GM18873 (cell line): Measurements from ENCODE around the gene TAS2R31.
"Not testable (repeated sequence)": the region's sequence is repeated elsewhere in the genome, so short reads cannot be mapped to it uniquely, and the experiment has no call there.

Experiments
- ATAC-seq: cut with Tn5 transposase; IDR thresholded peaks from one replicate; pipeline ENCODE4 v1.9.1; 2021; ENCODE audit warnings: mild to moderate bottlenecking, moderate library complexity, moderate number of reproducible peaks; ENCODE audit not compliant: unreplicated experiment, low FRiP score

The TAS2R31 gene, protein sequence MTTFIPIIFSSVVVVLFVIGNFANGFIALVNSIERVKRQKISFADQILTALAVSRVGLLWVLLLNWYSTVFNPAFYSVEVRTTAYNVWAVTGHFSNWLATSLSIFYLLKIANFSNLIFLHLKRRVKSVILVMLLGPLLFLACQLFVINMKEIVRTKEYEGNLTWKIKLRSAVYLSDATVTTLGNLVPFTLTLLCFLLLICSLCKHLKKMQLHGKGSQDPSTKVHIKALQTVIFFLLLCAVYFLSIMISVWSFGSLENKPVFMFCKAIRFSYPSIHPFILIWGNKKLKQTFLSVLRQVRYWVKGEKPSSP

GRCh38 chr12:11031307-11031706 lies at the start of gene TAS2R31:
Gene TAS2R31 (minus strand): TSS chr12:11031407. CDS start chr12:11031335, 72 bp downstream.
- ATAC-seq: no peak

DNA sequence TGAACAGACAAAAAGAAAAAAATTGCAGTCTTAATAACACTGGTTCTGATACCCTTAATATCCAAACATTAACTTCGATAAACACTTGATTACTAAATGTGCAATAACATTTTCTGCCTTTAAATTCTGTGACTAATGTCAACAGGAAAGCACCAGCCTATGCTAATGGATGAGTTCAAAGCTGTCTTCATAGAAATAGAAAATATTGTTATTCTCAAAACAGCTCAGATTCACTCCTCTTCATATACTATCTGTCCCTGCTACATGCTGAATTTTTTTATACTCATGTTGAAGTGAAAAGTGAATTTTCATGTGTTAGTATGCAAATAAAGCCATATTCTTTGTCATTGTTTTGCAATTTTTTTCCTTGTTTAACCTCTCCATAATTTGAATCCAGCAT lies 47.0 kb upstream of the TAS2R31 start:
- ATAC-seq: no peak

GRCh38 chr12:11075642-11076041 lies 44.4 kb upstream of the TAS2R31 start:
- ATAC-seq: no peak

DNA sequence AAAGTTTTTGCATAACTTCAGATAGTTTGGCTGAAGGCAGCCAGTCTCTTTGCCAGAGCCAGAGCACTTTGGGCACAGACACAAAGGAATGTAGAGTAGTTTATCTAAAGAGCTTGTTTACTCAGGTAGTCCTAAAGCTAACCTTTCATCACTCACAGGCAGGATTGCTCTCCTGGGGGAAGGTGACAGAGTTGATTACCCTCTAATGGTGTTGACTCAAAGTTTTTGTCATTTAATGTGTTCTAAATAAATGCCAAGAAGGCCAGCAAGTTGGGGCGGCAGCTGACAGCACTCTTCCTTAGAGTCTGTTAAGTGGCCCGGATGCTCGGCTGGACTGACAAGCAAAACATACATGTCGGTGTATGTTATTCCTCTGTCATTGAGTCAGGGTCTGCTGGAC lies 40.2 kb upstream of the TAS2R31 start:
- ATAC-seq: no peak

- ATAC-seq: no peak
Measured at GRCh38 chr12:11070999-11071398, 39.8 kb upstream of the TAS2R31 start.

DNA sequence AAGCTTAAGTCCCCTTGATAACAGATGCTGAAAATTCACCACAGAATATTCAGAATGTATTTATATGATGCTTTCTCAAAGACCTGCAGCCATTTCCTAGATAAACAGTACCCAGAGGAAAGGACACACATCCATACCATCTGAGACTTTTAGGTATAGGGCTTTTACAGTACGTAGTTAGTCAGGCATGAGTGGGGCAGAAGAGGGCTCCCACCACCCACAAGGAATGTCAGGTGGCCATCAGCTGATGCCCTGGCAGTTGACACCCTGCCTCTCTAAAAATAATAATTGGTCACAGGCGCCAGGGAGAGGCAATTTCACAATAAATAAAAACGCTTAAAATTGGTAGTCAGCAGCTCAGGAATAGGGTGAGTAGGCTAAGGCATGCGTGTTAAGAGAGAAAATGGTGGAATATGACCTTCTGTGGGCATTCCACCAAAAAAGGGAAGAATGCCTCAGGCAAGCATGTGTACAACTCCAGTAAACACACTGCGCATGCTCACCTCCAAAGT lies 38.7 kb upstream of the TAS2R31 start:
- ATAC-seq: no peak

DNA sequence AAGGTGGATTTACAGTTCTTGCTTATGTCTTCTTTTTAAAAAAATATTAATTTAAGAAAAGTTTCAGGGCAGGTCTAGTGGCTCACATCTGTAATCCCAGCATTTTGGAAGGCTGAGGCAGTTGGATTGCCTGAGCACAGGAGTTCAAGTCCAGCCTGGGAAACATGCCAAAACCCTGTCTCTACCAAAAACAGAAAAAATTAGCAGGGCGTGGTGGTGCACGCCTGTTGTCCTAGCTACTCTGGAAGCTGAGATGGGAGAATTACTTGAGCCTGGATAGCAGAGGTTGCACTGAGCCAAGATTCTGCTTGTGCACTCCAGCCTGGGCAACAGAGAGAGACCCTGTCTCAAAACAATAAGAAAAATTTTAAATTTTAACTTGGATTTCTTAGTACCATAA lies 36.3 kb upstream of the TAS2R31 start:
- ATAC-seq: no peak

GRCh38 chr12:11062194-11062593 lies 31.0 kb upstream of the TAS2R31 start, which contains the start of gene TAS2R46:
Gene TAS2R46 (minus strand): TSS chr12:11062294. CDS start chr12:11062294, 0 bp downstream.
- not testable (repeated sequence) for ATAC-seq

- no peak for ATAC-seq
Measured at GRCh38 chr12:11059784-11060183, 28.6 kb upstream of the TAS2R31 start.

- ATAC-seq: no peak
Measured at GRCh38 chr12:11059041-11059440, 27.8 kb upstream of the TAS2R31 start.

- no peak for ATAC-seq
Measured at GRCh38 chr12:11055306-11055705, 24.1 kb upstream of the TAS2R31 start.

- ATAC-seq: not testable (repeated sequence)
Measured at GRCh38 chr12:11049806-11050531, 18.8 kb upstream of the TAS2R31 start.

DNA sequence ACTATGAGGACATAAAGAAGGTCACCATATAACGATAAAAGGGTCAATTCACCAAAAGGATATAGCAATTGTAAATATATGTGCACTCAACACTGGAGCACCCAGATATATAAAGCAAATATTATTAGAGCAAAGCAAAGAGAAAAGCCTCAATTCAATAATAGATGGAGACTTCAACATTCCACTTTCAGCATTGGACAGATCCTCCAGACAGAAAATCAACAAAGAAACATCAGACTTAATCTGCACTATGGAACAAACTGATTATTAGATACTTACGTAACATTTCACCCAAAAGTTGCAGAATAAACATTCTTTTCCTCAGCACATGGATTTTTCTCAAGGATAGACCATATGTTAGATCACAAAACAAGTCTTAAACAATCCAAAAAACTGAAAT lies 10.2 kb upstream of the TAS2R31 start:
- not testable (repeated sequence) for ATAC-seq

GRCh38 chr12:11040162-11040561 lies 9.0 kb upstream of the TAS2R31 start:
- no peak for ATAC-seq

GRCh38 chr12:11039171-11039570 lies 8.0 kb upstream of the TAS2R31 start:
- ATAC-seq: no peak

DNA sequence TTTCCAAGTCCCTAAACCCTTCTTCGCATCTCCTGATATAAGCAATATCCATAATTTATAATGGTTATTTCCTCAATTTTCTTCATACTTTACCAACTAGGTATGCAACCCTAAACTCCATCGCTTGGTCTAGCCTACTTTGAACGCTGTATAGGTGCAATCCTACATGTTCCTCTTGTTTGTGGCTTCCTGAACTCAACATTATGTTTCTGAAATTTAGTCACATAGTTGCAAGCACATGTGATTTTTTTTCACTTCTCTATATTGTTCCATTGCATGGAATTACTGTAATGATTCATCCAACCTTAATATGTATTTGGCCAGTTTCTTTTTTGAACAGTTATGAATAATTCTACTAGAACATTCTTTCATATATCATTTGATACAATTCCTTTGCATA lies 2.8 kb upstream of the TAS2R31 start:
- not testable (repeated sequence) for ATAC-seq

DNA sequence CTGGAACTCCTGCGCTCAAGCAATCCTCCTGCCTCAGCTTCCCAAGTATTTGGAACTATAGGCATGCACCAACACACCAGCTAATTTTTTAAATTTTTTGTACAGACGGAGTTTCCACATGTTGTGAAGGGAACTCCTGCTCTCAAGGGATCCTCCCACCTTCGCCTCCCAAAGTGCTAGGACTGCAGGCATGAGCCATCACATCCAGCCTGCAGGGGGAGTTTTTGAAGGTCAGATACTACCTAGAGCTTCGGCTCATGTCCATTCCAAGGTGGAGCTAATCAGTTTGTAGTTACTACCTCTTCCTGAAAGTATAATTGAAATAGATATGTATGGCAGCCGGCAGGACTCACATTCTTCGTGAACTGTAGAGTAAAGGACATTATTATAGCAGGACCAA lies 5.1 kb downstream of the TAS2R31 start:
- ATAC-seq: no peak

DNA sequence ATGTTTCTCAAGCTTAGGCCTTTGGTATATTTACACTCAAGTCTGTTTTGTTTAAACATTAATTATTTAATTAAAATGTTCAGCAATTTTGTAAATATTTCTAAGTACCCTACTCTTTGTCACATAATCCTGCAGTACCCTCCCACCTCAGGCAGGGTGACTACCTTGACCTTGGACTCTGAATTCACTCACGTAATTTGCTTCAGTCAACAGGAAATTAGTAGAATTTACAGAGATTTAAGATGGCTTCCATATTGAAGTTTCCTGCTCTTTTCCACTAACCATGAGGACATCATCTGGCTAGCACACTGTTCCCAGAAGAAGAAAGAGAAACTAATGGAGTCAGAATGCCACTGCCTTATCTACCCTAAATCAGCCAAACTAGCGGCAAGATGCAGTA lies 7.8 kb downstream of the TAS2R31 start:
- ATAC-seq: no peak

DNA sequence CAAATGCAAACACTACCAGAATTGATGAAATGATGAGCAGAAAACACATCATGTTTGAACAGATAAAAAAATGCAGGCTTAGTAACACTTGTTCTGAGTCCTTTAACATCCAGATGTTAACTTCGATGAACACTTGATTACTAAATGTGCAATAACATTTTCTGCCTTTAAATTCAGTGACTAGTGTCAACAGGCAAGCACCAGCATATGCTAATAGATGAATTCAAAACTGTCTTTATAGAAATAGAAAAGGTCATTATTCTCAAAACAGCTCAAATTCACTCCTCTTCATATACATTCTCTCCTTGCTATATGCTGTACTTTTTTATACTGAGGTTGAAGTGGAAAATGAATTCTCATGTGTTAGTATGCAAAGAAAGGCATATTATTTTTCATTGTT lies 8.7 kb downstream of the TAS2R31 start, which contains the start of gene TAS2R19:
Gene TAS2R19 (minus strand): TSS at position 101 of the 400 bp plus-strand sequence. CDS start 49 bp downstream, at position 52.
- no peak for ATAC-seq

DNA sequence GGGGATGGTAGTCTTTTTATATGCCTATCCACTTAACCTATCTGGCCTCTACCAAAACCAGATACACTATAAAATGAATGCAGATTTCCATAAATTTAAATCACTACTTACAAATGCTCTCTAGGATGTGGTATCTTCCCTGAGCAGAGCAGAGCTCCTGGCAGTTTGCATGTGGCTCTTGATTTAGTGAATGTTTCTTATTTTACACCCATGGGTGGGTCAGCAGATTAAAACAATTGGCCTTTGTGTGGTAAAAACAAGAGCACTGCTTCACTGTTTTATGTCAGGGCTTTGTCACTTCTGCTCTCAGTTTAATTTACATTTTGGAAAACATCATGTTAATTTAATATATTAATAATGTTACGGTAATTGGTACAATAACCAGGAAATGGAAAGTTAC lies 14.3 kb downstream of the TAS2R31 start:
- no peak for ATAC-seq

GRCh38 chr12:11015775-11016430 lies 15.3 kb downstream of the TAS2R31 start:
- ATAC-seq: no peak
